Measurements from ENCODE around the gene SRD5A3. TPM values are rescaled to one million over a fixed set of nuclear protein-coding genes. Genes with fewer than 3 reads are reported as not detected.
A peak's percentile ranks its signal among the peaks of the same experiment; 100 is the strongest.

SRD5A3 gene
- total RNA-seq, 1 donor from 2014 or later: 39.5 TPM

DNA sequence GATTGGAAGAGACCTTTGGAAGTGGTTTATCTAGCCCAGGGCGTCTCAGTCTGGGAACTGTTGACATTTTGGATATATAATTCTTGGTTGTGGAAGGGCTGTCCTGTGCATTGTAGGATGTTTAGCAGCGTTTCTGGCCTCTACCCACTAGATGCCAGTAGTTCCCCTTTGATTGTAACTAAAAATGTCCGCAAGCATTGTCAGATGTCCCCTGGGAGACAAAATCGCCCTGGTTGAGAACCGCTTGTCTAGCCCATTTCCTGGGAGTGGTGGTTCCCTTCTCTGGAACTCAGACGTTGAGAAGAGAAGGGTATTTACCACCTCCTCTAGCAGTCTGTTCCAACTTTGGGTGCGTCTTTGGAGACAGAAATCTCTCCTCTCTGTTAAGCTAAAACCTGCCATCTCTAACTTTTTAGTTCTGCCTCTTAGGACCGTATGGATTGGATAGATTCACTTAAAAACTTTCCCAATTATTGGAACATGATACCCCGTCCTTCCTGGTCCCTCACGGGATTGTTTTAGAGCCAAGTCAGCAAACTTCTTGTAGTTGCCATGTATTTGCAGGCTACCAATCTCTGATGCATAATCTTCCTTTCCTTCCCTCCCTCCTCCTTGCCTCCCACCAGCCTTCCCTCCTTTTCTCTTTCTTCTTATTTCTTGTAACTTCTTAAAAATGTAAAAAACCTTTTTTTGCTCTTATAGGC lies 63.6 kb downstream of the SRD5A3 start:
- no peaks in the 10 kb centered on the region for H3K9me3 Mint-ChIP-seq (ENCODE audit: unreplicated experiment)
- FAIRE-seq (no peak), DNase-seq (ENCODE audit: low read depth) (no peak)
- H3K4me3 Mint-ChIP-seq (ENCODE audit: unreplicated experiment): peak overlapping the region; percentile 31
- Histone ChIP-seq H3K4me2 (ENCODE audit: low read length) (peak overlapping the region; percentile 67), H3K79me2 (ENCODE audit: insufficient read depth, low read length) (peaks cover 99% of the 10 kb centered on the region), H3K4me1 (ENCODE audit: insufficient read depth, low read length) (peaks cover 14% of the 10 kb centered on the region), H3K9me3 (ENCODE audit: insufficient read depth, low read depth, low read length) (no peaks in the 10 kb centered on the region), H3K36me3 (ENCODE audit: insufficient read depth, low read length) (peaks cover 32% of the 10 kb centered on the region), H3K9ac (ENCODE audit: low read length) (peak overlapping the region; percentile 50), H3K27ac (ENCODE audit: low read depth, low read length) (peak overlapping the region; percentile 40), H3K4me3 (ENCODE audit: insufficient read depth, low read depth, low read length) (no peak overlapping the region), H2AFZ (ENCODE audit: low read depth, low read length) (no peak overlapping the region), H4K20me1 (ENCODE audit: insufficient read depth, low read length) (peaks cover 83% of the 10 kb centered on the region), H3K27me3 (ENCODE audit: insufficient read depth, low read length) (no peaks in the 10 kb centered on the region)
- peaks cover 12% of the 10 kb centered on the region for H3K36me3 Mint-ChIP-seq (ENCODE audit: low read depth, unreplicated experiment)
- no peaks in the 10 kb centered on the region for H3K27me3 Mint-ChIP-seq (ENCODE audit: low read depth, unreplicated experiment)
- H3K4me1 Mint-ChIP-seq (ENCODE audit: low read depth, unreplicated experiment): peaks cover 37% of the 10 kb centered on the region
- TF ChIP-seq, protein P1, sequence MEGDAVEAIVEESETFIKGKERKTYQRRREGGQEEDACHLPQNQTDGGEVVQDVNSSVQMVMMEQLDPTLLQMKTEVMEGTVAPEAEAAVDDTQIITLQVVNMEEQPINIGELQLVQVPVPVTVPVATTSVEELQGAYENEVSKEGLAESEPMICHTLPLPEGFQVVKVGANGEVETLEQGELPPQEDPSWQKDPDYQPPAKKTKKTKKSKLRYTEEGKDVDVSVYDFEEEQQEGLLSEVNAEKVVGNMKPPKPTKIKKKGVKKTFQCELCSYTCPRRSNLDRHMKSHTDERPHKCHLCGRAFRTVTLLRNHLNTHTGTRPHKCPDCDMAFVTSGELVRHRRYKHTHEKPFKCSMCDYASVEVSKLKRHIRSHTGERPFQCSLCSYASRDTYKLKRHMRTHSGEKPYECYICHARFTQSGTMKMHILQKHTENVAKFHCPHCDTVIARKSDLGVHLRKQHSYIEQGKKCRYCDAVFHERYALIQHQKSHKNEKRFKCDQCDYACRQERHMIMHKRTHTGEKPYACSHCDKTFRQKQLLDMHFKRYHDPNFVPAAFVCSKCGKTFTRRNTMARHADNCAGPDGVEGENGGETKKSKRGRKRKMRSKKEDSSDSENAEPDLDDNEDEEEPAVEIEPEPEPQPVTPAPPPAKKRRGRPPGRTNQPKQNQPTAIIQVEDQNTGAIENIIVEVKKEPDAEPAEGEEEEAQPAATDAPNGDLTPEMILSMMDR (IDR thresholded peaks at IDR 0.05; ENCODE audit: insufficient read depth, low read depth, low read length): peak; percentile 32
- no peak for TF ChIP-seq EZH2 (IDR thresholded peaks at IDR 0.05; ENCODE audit: insufficient read depth, low read length)
- peak overlapping the region; percentile 78 for H3K27ac Mint-ChIP-seq (ENCODE audit: unreplicated experiment)

DNA sequence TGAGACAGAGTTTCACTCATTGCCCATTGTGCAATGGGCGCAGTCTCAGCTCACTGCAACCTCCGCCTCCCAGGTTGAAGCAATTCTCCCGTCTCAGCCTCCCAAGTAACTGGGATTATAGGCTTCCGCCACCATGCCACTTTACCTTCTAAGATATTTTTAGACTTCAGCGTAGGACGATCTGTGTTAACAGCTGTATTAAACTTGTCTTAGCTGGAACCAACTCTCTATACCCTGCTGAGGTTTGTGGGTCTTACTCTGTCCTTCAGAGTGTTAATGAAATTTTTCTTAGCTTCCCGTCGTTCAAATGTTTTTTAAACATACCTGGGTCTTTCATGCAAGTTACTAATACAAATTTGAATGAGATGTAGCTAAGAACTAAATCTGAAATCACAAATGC lies 64.4 kb downstream of the SRD5A3 start:
- Histone ChIP-seq H3K9me3 (ENCODE audit: insufficient read depth, low read depth, low read length) (no peaks in the 10 kb centered on the region), H3K4me2 (ENCODE audit: low read length) (no peak overlapping the region), H3K9ac (ENCODE audit: low read length) (no peak overlapping the region), H3K36me3 (ENCODE audit: insufficient read depth, low read length) (peaks cover 35% of the 10 kb centered on the region), H3K4me1 (ENCODE audit: insufficient read depth, low read length) (peaks cover 14% of the 10 kb centered on the region), H3K79me2 (ENCODE audit: insufficient read depth, low read length) (peaks cover 99% of the 10 kb centered on the region), H2AFZ (ENCODE audit: low read depth, low read length) (no peak overlapping the region), H3K4me3 (ENCODE audit: insufficient read depth, low read depth, low read length) (no peak overlapping the region), H3K27me3 (ENCODE audit: insufficient read depth, low read length) (no peaks in the 10 kb centered on the region), H3K27ac (ENCODE audit: low read depth, low read length) (no peak overlapping the region), H4K20me1 (ENCODE audit: insufficient read depth, low read length) (peaks cover 83% of the 10 kb centered on the region)
- Mint-ChIP-seq H3K4me3 (ENCODE audit: unreplicated experiment) (no peak overlapping the region), H3K27ac (ENCODE audit: unreplicated experiment) (no peak overlapping the region), H3K9me3 (ENCODE audit: unreplicated experiment) (no peaks in the 10 kb centered on the region), H3K27me3 (ENCODE audit: low read depth, unreplicated experiment) (no peaks in the 10 kb centered on the region), H3K4me1 (ENCODE audit: low read depth, unreplicated experiment) (peaks cover 37% of the 10 kb centered on the region), H3K36me3 (ENCODE audit: low read depth, unreplicated experiment) (peaks cover 9% of the 10 kb centered on the region)
- no peak for DNase-seq (ENCODE audit: low read depth)
- FAIRE-seq: no peak
- TF ChIP-seq, protein P1 (IDR thresholded peaks at IDR 0.05; ENCODE audit: insufficient read depth, low read depth, low read length): no peak
- no peak for TF ChIP-seq EZH2 (IDR thresholded peaks at IDR 0.05; ENCODE audit: insufficient read depth, low read length)

DNA sequence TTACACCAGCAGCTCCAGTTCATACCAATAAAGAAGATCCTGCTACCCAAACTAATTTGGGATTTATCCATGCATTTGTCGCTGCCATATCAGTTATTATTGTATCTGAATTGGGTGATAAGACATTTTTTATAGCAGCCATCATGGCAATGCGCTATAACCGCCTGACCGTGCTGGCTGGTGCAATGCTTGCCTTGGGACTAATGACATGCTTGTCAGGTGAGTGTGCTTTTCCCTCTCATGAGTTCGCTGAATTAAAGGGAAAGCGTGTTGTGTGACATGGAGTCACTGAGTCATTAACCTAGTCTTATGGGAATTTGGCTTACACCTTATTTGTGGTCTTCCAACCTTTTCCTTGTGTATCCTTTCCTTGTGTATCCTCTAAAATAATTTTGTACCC lies 65.6 kb downstream of the SRD5A3 start:
- Histone ChIP-seq H3K27ac (ENCODE audit: low read depth, low read length) (peak overlapping the region; percentile 1), H4K20me1 (ENCODE audit: insufficient read depth, low read length) (peaks cover 81% of the 10 kb centered on the region), H3K27me3 (ENCODE audit: insufficient read depth, low read length) (no peaks in the 10 kb centered on the region), H3K4me3 (ENCODE audit: insufficient read depth, low read depth, low read length) (no peak overlapping the region), H3K79me2 (ENCODE audit: insufficient read depth, low read length) (peaks cover 99% of the 10 kb centered on the region), H3K4me1 (ENCODE audit: insufficient read depth, low read length) (peaks cover 11% of the 10 kb centered on the region), H3K36me3 (ENCODE audit: insufficient read depth, low read length) (peaks cover 30% of the 10 kb centered on the region), H2AFZ (ENCODE audit: low read depth, low read length) (no peak overlapping the region), H3K4me2 (ENCODE audit: low read length) (no peak overlapping the region), H3K9ac (ENCODE audit: low read length) (no peak overlapping the region), H3K9me3 (ENCODE audit: insufficient read depth, low read depth, low read length) (no peaks in the 10 kb centered on the region)
- Mint-ChIP-seq H3K27ac (ENCODE audit: unreplicated experiment) (peak overlapping the region; percentile 13), H3K4me3 (ENCODE audit: unreplicated experiment) (no peak overlapping the region), H3K36me3 (ENCODE audit: low read depth, unreplicated experiment) (peaks cover 3% of the 10 kb centered on the region), H3K4me1 (ENCODE audit: low read depth, unreplicated experiment) (peaks cover 31% of the 10 kb centered on the region), H3K9me3 (ENCODE audit: unreplicated experiment) (no peaks in the 10 kb centered on the region), H3K27me3 (ENCODE audit: low read depth, unreplicated experiment) (no peaks in the 10 kb centered on the region)
- FAIRE-seq (no peak), DNase-seq (ENCODE audit: low read depth) (peak; percentile 44)
- no peak for TF ChIP-seq EZH2 (IDR thresholded peaks at IDR 0.05; ENCODE audit: insufficient read depth, low read length)
- TF ChIP-seq, protein P1 (IDR thresholded peaks at IDR 0.05; ENCODE audit: insufficient read depth, low read depth, low read length): no peak
